HL-60/S4 treated with phorbol 12-myristate 13-acetate at 8.2 ng/mL for 4 days and 3 days (cell line): ENCODE data around the gene TSSC4.
"Not testable (repeated sequence)": the region's sequence is repeated elsewhere in the genome, so short reads cannot be mapped to it uniquely, and the experiment has no call there.

ENCODE experiments used
- in situ Hi-C: fragments of 300-500 bp; cut with MboI; formaldehyde crosslinking; loops from 2 replicates; pipeline ENCODE4 v1.15.0; 2022; ENCODE audit warnings: low sequenced_read_pairs

The TSSC4 gene

GRCh38 chr11:2400069-2400761, at the start of gene TSSC4:
Gene TSSC4, plus strand, starts transcription at chr11:2400750. Its CDS starts 1,884 bp downstream, at chr11:2402634.
- in situ Hi-C loops = loop anchor here (25.0 kb wide), 1 partner anchor 213 kb away; no protein-coding TSS in a partner anchor

- in situ Hi-C loops = no loop called here
These were observed 48.8 kb upstream of the TSSC4 start for GRCh38 chr11:2351701-2352100.

GRCh38 chr11:2352420-2352819, 48.1 kb upstream of the TSSC4 start:
- in situ Hi-C loops = no loop called here

- in situ Hi-C loops = no loop called here
These were observed 45.4 kb upstream of the TSSC4 start for GRCh38 chr11:2355000-2355644.

- in situ Hi-C loops = no loop called here
These were observed 43.3 kb upstream of the TSSC4 start for GRCh38 chr11:2357246-2357645.

- in situ Hi-C loops = not testable (repeated sequence)
These were observed 42.9 kb upstream of the TSSC4 start for GRCh38 chr11:2357651-2358050.

- in situ Hi-C loops = no loop called here
These were observed 41.7 kb upstream of the TSSC4 start for GRCh38 chr11:2358754-2359442.

GRCh38 chr11:2359557-2359956, 41.0 kb upstream of the TSSC4 start:
- in situ Hi-C loops = no loop called here

- in situ Hi-C loops = no loop called here
These were observed 40.4 kb upstream of the TSSC4 start for GRCh38 chr11:2360081-2360642.

- in situ Hi-C loops = no loop called here
These were observed 39.0 kb upstream of the TSSC4 start for GRCh38 chr11:2361565-2361964.

- in situ Hi-C loops = no loop called here
These were observed 38.1 kb upstream of the TSSC4 start for GRCh38 chr11:2362414-2362813.

- in situ Hi-C loops = no loop called here
These were observed 37.4 kb upstream of the TSSC4 start for GRCh38 chr11:2363130-2363529.

- in situ Hi-C loops = no loop called here
These were observed 36.8 kb upstream of the TSSC4 start for GRCh38 chr11:2363577-2364370.

GRCh38 chr11:2364386-2364785, 36.2 kb upstream of the TSSC4 start:
- in situ Hi-C loops = not testable (repeated sequence)

GRCh38 chr11:2365571-2366210, 34.9 kb upstream of the TSSC4 start:
- in situ Hi-C loops = no loop called here

- in situ Hi-C loops = no loop called here
These were observed 34.3 kb upstream of the TSSC4 start for GRCh38 chr11:2366276-2366675.

GRCh38 chr11:2366733-2367132, 33.8 kb upstream of the TSSC4 start:
- in situ Hi-C loops = no loop called here

GRCh38 chr11:2367266-2368160, 33.0 kb upstream of the TSSC4 start:
- in situ Hi-C loops = no loop called here

GRCh38 chr11:2368178-2368850, 32.2 kb upstream of the TSSC4 start:
- in situ Hi-C loops = no loop called here
